Transverse colon (tissue), 4 donors: ENCODE data around the gene ORM2.

Experiments
- CTCF ChIP-seq, 5 experiments: fragments of 200-600 bp in 3 of 5; fragments of 450-650 bp in 2 of 5; sonication (generic) in 3 of 5; IDR thresholded peaks; 1 replicate in 2 of 5; 2 replicates in 3 of 5; pipeline ENCODE4 v1.5.1; 2016 to 2017; ENCODE audit warnings: antibody characterized with exemption in 5 of 5, inconsistent platforms in 3 of 5, mild to moderate bottlenecking in 2 of 5, moderate library complexity in 1 of 5
- EP300 ChIP-seq: sonication (generic); formaldehyde crosslinking; IDR thresholded peaks from one replicate; pipeline ENCODE4 v1.6.1; 2017; ENCODE audit warnings: antibody characterized with exemption, low read depth
- POLR2A ChIP-seq: fragments of 450-650 bp; IDR thresholded peaks from one replicate; pipeline ENCODE4 v1.6.1; 2016; ENCODE audit warnings: antibody characterized with exemption, mild to moderate bottlenecking, moderate library complexity
- POLR2AphosphoS5 ChIP-seq, 3 donors: sonication (generic); formaldehyde crosslinking; IDR thresholded peaks; one replicate each; pipeline ENCODE4 v1.6.1; 2016; ENCODE audit warnings: antibody characterized with exemption in 3 of 3

- TF ChIP-seq CTCF (IDR thresholded peaks at IDR 0.05) (no peak), POLR2A (no peak), POLR2AphosphoS5 (IDR thresholded peaks at IDR 0.05) (no peak), EP300 (no peak)
Observed at GRCh38 chr9:114312513-114312875, 17.2 kb upstream of the ORM2 start.
